OCI-LY1 (cell line): ENCODE results near the gene GRB10.

Experiments used
- H2AFZ ChIP-seq: fragments of 200-600 bp; sonication (generic), shearing (Covaris generic); 2 replicates; pipeline ENCODE4 v1.6.0; 2014; ENCODE audit warnings: antibody characterized with exemption, mild to moderate bottlenecking, low read length
- H3F3A ChIP-seq: fragments of 200-600 bp; sonication (generic), shearing (Covaris generic); 2 replicates; pipeline ENCODE4 v1.6.0; 2014; ENCODE audit warnings: mild to moderate bottlenecking, antibody characterized with exemption, low read length, moderate library complexity; ENCODE audit not compliant: insufficient read depth
- H3K27ac ChIP-seq: fragments of 200-600 bp; sonication (generic); 2 replicates; pipeline ENCODE4 v1.5.1; 2014; ENCODE audit warnings: low read length, mixed run types, mild to moderate bottlenecking, low read depth; ENCODE audit not compliant: poor library complexity, severe bottlenecking
- H3K27me3 ChIP-seq: fragments of 200-600 bp; sonication (generic); 2 replicates; pipeline ENCODE4 v1.6.0; 2014; ENCODE audit warnings: antibody characterized with exemption, mild to moderate bottlenecking, low read length, moderate library complexity; ENCODE audit not compliant: insufficient read depth
- H3K36me3 ChIP-seq: fragments of 200-600 bp; sonication (generic); 2 replicates; pipeline ENCODE4 v1.6.1; 2014; ENCODE audit warnings: mild to moderate bottlenecking, antibody characterized with exemption, low read length, moderate library complexity, mixed read lengths; ENCODE audit not compliant: insufficient read depth
- H3K4me1 ChIP-seq: fragments of 200-600 bp; sonication (generic); 2 replicates; pipeline ENCODE4 v1.5.1; 2014; ENCODE audit warnings: mild to moderate bottlenecking, low read length, moderate library complexity; ENCODE audit not compliant: insufficient read depth, severe bottlenecking
- H3K4me2 ChIP-seq: fragments of 200-600 bp; sonication (generic), shearing (Covaris generic); 2 replicates; pipeline ENCODE4 v1.6.1; 2014; ENCODE audit warnings: low read length
- H3K4me3 ChIP-seq: fragments of 200-600 bp; sonication (generic); 2 replicates; pipeline ENCODE4 v1.5.1; 2014; ENCODE audit warnings: low read length, low read depth, mild to moderate bottlenecking, mixed read lengths; ENCODE audit not compliant: poor library complexity, severe bottlenecking
- H3K79me2 ChIP-seq: fragments of 200-600 bp; shearing (Covaris generic); 2 replicates; pipeline ENCODE4 v1.6.1; 2016; ENCODE audit warnings: mixed run types, low read length, mixed read lengths; ENCODE audit not compliant: insufficient read depth
- H3K9ac ChIP-seq: fragments of 200-600 bp; sonication (generic), shearing (Covaris generic); 2 replicates; pipeline ENCODE4 v1.6.1; 2014; ENCODE audit warnings: mild to moderate bottlenecking, low read length, mixed read lengths
- H3K9me2 ChIP-seq: fragments of 200-600 bp; sonication (generic), shearing (Covaris generic); 2 replicates; pipeline ENCODE4 v1.6.1; 2014; ENCODE audit warnings: low read depth, mild to moderate bottlenecking, low read length, mixed read lengths
- H3K9me3 ChIP-seq: fragments of 200-600 bp; shearing (Covaris generic); 2 replicates; pipeline ENCODE4 v1.6.1; 2014; ENCODE audit warnings: low read length, mixed read lengths
- H4K20me1 ChIP-seq: fragments of 200-600 bp; sonication (generic), shearing (Covaris generic); 2 replicates; pipeline ENCODE4 v1.6.0; 2016; ENCODE audit warnings: mild to moderate bottlenecking, low read length; ENCODE audit not compliant: insufficient read depth
- EZH2 ChIP-seq: fragments of 200-600 bp; sonication (generic), shearing (Covaris generic); IDR thresholded peaks from 2 replicates; pipeline ENCODE4 v1.8.0; 2017; ENCODE audit warnings: borderline replicate concordance, mixed run types, mild to moderate bottlenecking, antibody characterized with exemption, low read length, moderate library complexity, mixed read lengths
- TF ChIP-seq, protein P1 (sequence below): fragments of 200-600 bp; sonication (generic), shearing (Covaris generic); IDR thresholded peaks from 2 replicates; pipeline ENCODE4 v1.5.1; 2017; ENCODE audit warnings: mild to moderate bottlenecking, antibody characterized with exemption, low read length, moderate library complexity, mixed read lengths

Gene GRB10

DNA sequence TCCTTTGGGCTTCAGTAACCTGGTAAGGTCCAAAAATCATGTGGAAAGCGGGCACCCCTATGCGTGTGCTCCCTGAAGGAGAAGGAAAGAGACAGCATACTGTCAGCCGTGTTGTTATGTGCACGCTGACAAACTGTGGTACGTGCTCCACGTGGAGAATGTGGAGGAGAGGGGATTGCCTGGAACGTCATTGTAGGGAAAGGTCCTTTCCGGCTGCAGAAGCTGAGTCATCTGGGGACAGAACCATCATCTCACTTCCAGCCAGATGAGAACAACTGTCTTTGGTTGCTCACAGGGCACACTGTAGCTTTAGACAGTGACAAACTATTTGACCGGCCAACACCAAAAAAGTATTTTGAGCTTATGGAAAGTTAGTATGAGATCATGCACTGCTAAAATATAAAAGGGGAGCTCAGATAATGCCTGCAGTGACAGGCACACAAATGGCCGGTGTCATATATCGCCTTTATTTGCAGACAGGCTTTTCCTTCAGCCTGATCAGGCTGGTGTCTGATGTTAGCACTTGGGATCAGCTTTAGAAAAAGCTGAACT is 38.8 kb upstream of the GRB10 start:
- no peak overlapping the region for H3K4me2 ChIP-seq
- no peak overlapping the region for H2AFZ ChIP-seq
- H3F3A ChIP-seq = no peaks in the 10 kb centered on the region
- no peaks in the 10 kb centered on the region for H3K9me2 ChIP-seq
- TF ChIP-seq, protein P1, sequence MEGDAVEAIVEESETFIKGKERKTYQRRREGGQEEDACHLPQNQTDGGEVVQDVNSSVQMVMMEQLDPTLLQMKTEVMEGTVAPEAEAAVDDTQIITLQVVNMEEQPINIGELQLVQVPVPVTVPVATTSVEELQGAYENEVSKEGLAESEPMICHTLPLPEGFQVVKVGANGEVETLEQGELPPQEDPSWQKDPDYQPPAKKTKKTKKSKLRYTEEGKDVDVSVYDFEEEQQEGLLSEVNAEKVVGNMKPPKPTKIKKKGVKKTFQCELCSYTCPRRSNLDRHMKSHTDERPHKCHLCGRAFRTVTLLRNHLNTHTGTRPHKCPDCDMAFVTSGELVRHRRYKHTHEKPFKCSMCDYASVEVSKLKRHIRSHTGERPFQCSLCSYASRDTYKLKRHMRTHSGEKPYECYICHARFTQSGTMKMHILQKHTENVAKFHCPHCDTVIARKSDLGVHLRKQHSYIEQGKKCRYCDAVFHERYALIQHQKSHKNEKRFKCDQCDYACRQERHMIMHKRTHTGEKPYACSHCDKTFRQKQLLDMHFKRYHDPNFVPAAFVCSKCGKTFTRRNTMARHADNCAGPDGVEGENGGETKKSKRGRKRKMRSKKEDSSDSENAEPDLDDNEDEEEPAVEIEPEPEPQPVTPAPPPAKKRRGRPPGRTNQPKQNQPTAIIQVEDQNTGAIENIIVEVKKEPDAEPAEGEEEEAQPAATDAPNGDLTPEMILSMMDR = no peak
- TF ChIP-seq EZH2 = no peak
- no peak overlapping the region for H3K4me3 ChIP-seq
- no peaks in the 10 kb centered on the region for H3K79me2 ChIP-seq
- H4K20me1 ChIP-seq = no peaks in the 10 kb centered on the region
- H3K9me3 ChIP-seq = no peaks in the 10 kb centered on the region
- no peaks in the 10 kb centered on the region for H3K36me3 ChIP-seq
- no peaks in the 10 kb centered on the region for H3K4me1 ChIP-seq
- no peaks in the 10 kb centered on the region for H3K27me3 ChIP-seq
- H3K27ac ChIP-seq = no peak overlapping the region
- H3K9ac ChIP-seq = no peak overlapping the region

DNA sequence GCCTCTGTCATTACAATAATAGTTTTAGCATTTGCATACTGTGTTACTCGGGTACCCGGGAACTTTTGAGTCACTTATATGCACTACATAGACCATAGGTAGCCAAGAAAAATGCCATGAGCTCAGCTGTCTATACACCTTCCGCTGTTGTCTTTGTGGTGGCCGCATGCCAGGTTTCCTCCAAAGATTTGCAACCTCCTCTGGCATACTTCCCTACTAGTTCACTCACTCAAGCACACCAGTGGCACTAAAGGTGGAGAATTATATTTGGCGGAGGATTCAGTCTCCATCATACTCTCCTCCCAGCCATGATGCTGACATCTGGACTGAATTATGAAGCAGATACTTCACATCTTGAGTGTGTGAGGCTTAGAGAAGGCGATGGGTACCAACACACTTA is 35.6 kb upstream of the GRB10 start:
- Histone ChIP-seq H3F3A (no peaks in the 10 kb centered on the region), H3K4me1 (no peaks in the 10 kb centered on the region), H3K36me3 (no peaks in the 10 kb centered on the region), H3K9me3 (no peaks in the 10 kb centered on the region), H3K4me2 (no peak overlapping the region), H4K20me1 (no peaks in the 10 kb centered on the region), H3K79me2 (no peaks in the 10 kb centered on the region), H3K27me3 (no peaks in the 10 kb centered on the region), H3K9me2 (no peaks in the 10 kb centered on the region), H3K9ac (no peak overlapping the region), H3K4me3 (no peak overlapping the region), H3K27ac (no peak overlapping the region), H2AFZ (no peak overlapping the region)
- no peak for TF ChIP-seq EZH2
- TF ChIP-seq, protein P1 = no peak

DNA sequence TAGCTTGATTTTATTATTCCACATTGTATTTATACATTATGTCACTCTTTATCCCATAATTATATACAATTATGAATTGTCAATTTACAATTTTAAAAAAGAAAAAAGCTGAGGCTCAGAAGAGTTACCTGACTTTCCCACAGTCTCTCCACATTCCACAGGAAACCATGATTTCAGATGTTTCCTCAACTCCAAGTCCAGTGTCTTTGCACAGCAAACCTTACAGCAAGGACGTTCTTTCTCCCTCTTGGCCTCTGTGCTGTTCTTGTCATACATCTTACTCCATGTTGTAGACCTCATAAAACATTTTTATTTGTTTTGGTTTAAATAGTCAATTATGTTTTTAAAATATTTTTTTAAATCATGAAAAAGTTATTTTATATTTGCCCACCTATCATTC is 34.9 kb upstream of the GRB10 start:
- H3K9me2 ChIP-seq = no peaks in the 10 kb centered on the region
- H3F3A ChIP-seq = no peaks in the 10 kb centered on the region
- H3K4me2 ChIP-seq = no peak overlapping the region
- H3K36me3 ChIP-seq = no peaks in the 10 kb centered on the region
- no peaks in the 10 kb centered on the region for H4K20me1 ChIP-seq
- no peaks in the 10 kb centered on the region for H3K79me2 ChIP-seq
- no peak overlapping the region for H3K9ac ChIP-seq
- no peaks in the 10 kb centered on the region for H3K4me1 ChIP-seq
- no peaks in the 10 kb centered on the region for H3K9me3 ChIP-seq
- H3K27ac ChIP-seq = no peak overlapping the region
- TF ChIP-seq EZH2 = no peak
- TF ChIP-seq, protein P1 = no peak
- no peak overlapping the region for H3K4me3 ChIP-seq
- H2AFZ ChIP-seq = no peak overlapping the region
- H3K27me3 ChIP-seq = no peaks in the 10 kb centered on the region
